Astrocyte (in vitro differentiated cells and primary cell): ENCODE results near the gene FGFRL1. TPM values are rescaled to one million over a fixed set of nuclear protein-coding genes. Genes with fewer than 3 reads are reported as not detected.
"Not testable (repeated sequence)": the region's sequence is repeated elsewhere in the genome, so short reads cannot be mapped to it uniquely, and the experiment has no call there.

Experiments used
- DNase-seq: peaks from one replicate; pipeline ENCODE4 v3.0.0-alpha.2; 2010; ENCODE audit warnings: low read depth
- FAIRE-seq: peaks from 2 replicates; lab custom pipeline; 2011; peaks lifted over from hg19 to GRCh38; lab: Jason Lieb, UNC
- H2AFZ ChIP-seq: 2 replicates; pipeline ENCODE4 v1.6.0; 2012; ENCODE audit warnings: low read depth, low read length, inconsistent platforms
- H3K27ac ChIP-seq: 2 replicates; pipeline ENCODE4 v1.5.1; 2011; ENCODE audit warnings: low read depth, low read length, inconsistent platforms
- H3K27me3 ChIP-seq: 2 replicates; pipeline ENCODE4 v1.6.0; 2011; ENCODE audit warnings: low read length, inconsistent platforms; ENCODE audit not compliant: insufficient read depth
- H3K36me3 ChIP-seq: 2 replicates; pipeline ENCODE4 v1.5.1; 2011; ENCODE audit warnings: low read length, inconsistent platforms; ENCODE audit not compliant: insufficient read depth
- H3K4me1 ChIP-seq: 2 replicates; pipeline ENCODE4 v1.5.1; 2011; ENCODE audit warnings: low read length, inconsistent platforms; ENCODE audit not compliant: insufficient read depth
- H3K4me2 ChIP-seq: 2 replicates; pipeline ENCODE4 v1.6.0; 2012; ENCODE audit warnings: low read length, inconsistent platforms
- H3K4me3 ChIP-seq: 2 replicates; pipeline ENCODE4 v1.5.1; 2011; ENCODE audit warnings: low read depth, mild to moderate bottlenecking, low read length, inconsistent platforms; ENCODE audit not compliant: insufficient read depth
- H3K79me2 ChIP-seq: 2 replicates; pipeline ENCODE4 v1.6.0; 2012; ENCODE audit warnings: mild to moderate bottlenecking, low read length, inconsistent platforms; ENCODE audit not compliant: insufficient read depth
- H3K9ac ChIP-seq: 2 replicates; pipeline ENCODE4 v1.6.0; 2012; ENCODE audit warnings: mild to moderate bottlenecking, low read length, inconsistent platforms
- H3K9me3 ChIP-seq: 2 replicates; pipeline ENCODE4 v1.5.1; 2012; ENCODE audit warnings: low read depth, mild to moderate bottlenecking, low read length, inconsistent platforms; ENCODE audit not compliant: insufficient read depth
- H4K20me1 ChIP-seq: 2 replicates; pipeline ENCODE4 v1.6.0; 2012; ENCODE audit warnings: low read length, inconsistent platforms; ENCODE audit not compliant: insufficient read depth
- H3K27ac Mint-ChIP-seq: one replicate; pipeline ENCODE4 v1.8.0; 2021; ENCODE audit warnings: mild to moderate bottlenecking, mixed read lengths; ENCODE audit not compliant: unreplicated experiment
- H3K27me3 Mint-ChIP-seq: one replicate; pipeline ENCODE4 v1.8.0; 2021; ENCODE audit warnings: low read depth, mixed read lengths; ENCODE audit not compliant: unreplicated experiment
- H3K36me3 Mint-ChIP-seq: one replicate; pipeline ENCODE4 v1.8.0; 2021; ENCODE audit warnings: low read depth, mixed read lengths; ENCODE audit not compliant: unreplicated experiment
- H3K4me1 Mint-ChIP-seq: one replicate; pipeline ENCODE4 v1.8.0; 2021; ENCODE audit warnings: low read depth, mixed read lengths; ENCODE audit not compliant: unreplicated experiment
- H3K4me3 Mint-ChIP-seq: one replicate; pipeline ENCODE4 v1.8.0; 2021; ENCODE audit warnings: mild to moderate bottlenecking, moderate library complexity, mixed read lengths; ENCODE audit not compliant: unreplicated experiment
- H3K9me3 Mint-ChIP-seq: one replicate; pipeline ENCODE4 v1.8.0; 2021; ENCODE audit warnings: mild to moderate bottlenecking, mixed read lengths; ENCODE audit not compliant: unreplicated experiment
- CTCF ChIP-seq: IDR thresholded peaks from 2 replicates; pipeline ENCODE4 v1.5.1; 2011; ENCODE audit warnings: low read depth, mild to moderate bottlenecking, inconsistent platforms, low read length, moderate library complexity; ENCODE audit not compliant: insufficient read depth
- EZH2 ChIP-seq: IDR thresholded peaks from 2 replicates; pipeline ENCODE4 v1.6.1; 2012; ENCODE audit warnings: mild to moderate bottlenecking, low read length, inconsistent platforms; ENCODE audit not compliant: insufficient read depth
- total RNA-seq: library from RNA; stranded (reverse); gene quantifications from 2 replicates; pipeline ENCODE4 v1.2.1, GENCODE V29; 2021

Gene FGFRL1
- total RNA-seq, 1 donor from 2014 or later = 64.2 TPM

GRCh38 chr4:1052231-1052671 lies 40.8 kb downstream of the FGFRL1 start:
- Histone ChIP-seq H3K9me3 (no peaks in the 10 kb centered on the region), H3K4me1 (peaks cover 3% of the 10 kb centered on the region), H3K27ac (no peak overlapping the region), H2AFZ (no peak overlapping the region), H3K4me2 (no peak overlapping the region), H3K79me2 (no peaks in the 10 kb centered on the region), H4K20me1 (no peaks in the 10 kb centered on the region), H3K27me3 (peaks cover 18% of the 10 kb centered on the region), H3K9ac (no peak overlapping the region), H3K4me3 (no peak overlapping the region), H3K36me3 (no peaks in the 10 kb centered on the region)
- Mint-ChIP-seq H3K27me3 (peaks cover 18% of the 10 kb centered on the region), H3K27ac (no peak overlapping the region), H3K4me3 (no peak overlapping the region), H3K36me3 (peaks cover 2% of the 10 kb centered on the region), H3K4me1 (peaks cover 12% of the 10 kb centered on the region), H3K9me3 (peaks cover 4% of the 10 kb centered on the region)
- FAIRE-seq (no peak), DNase-seq (no peak)
- no peak for TF ChIP-seq CTCF
- TF ChIP-seq EZH2 = peak; percentile 4

- Mint-ChIP-seq H3K9me3 (peaks cover 4% of the 10 kb centered on the region), H3K27me3 (peaks cover 18% of the 10 kb centered on the region), H3K4me1 (peaks cover 15% of the 10 kb centered on the region), H3K27ac (no peak overlapping the region), H3K36me3 (peaks cover 2% of the 10 kb centered on the region), H3K4me3 (peak overlapping the region; percentile 62)
- H3K9me3 ChIP-seq = no peaks in the 10 kb centered on the region
- H3K27me3 ChIP-seq = peaks cover 20% of the 10 kb centered on the region
- H3K4me2 ChIP-seq = no peak overlapping the region
- peak; percentile 47 for FAIRE-seq
- H3K36me3 ChIP-seq = no peaks in the 10 kb centered on the region
- H3K4me1 ChIP-seq = peaks cover 3% of the 10 kb centered on the region
- no peaks in the 10 kb centered on the region for H3K79me2 ChIP-seq
- no peak overlapping the region for H3K4me3 ChIP-seq
- DNase-seq = no peak
- no peaks in the 10 kb centered on the region for H4K20me1 ChIP-seq
- H3K9ac ChIP-seq = no peak overlapping the region
- no peak overlapping the region for H3K27ac ChIP-seq
- no peak for TF ChIP-seq EZH2
- TF ChIP-seq CTCF = no peak
- H2AFZ ChIP-seq = no peak overlapping the region
Observed at GRCh38 chr4:1053080-1053661, 41.7 kb downstream of the FGFRL1 start.

- not testable (repeated sequence) for H4K20me1 ChIP-seq, H2AFZ ChIP-seq, H3K36me3 ChIP-seq, H3K4me2 ChIP-seq, DNase-seq, H3K79me2 ChIP-seq, H3K9me3 ChIP-seq, H3K9ac ChIP-seq, H3K4me3 ChIP-seq, H3K36me3 Mint-ChIP-seq, FAIRE-seq, H3K9me3 Mint-ChIP-seq, H3K27ac Mint-ChIP-seq, H3K27ac ChIP-seq, H3K4me3 Mint-ChIP-seq, H3K4me1 ChIP-seq
- H3K4me1 Mint-ChIP-seq = peaks cover 18% of the 10 kb centered on the region
- peaks cover 20% of the 10 kb centered on the region for H3K27me3 Mint-ChIP-seq
- H3K27me3 ChIP-seq = peaks cover 20% of the 10 kb centered on the region
Observed at GRCh38 chr4:1053891-1054290, 42.5 kb downstream of the FGFRL1 start.

GRCh38 chr4:1054696-1055242 lies 43.3 kb downstream of the FGFRL1 start:
- H3K36me3 Mint-ChIP-seq, H3K36me3 ChIP-seq, H3K9me3 ChIP-seq, H3K4me3 Mint-ChIP-seq, H3K27ac Mint-ChIP-seq, H3K79me2 ChIP-seq, DNase-seq, H3K4me3 ChIP-seq, H3K9me3 Mint-ChIP-seq, H3K27ac ChIP-seq, H3K4me2 ChIP-seq, H4K20me1 ChIP-seq, FAIRE-seq, H3K9ac ChIP-seq, H2AFZ ChIP-seq, H3K4me1 ChIP-seq: not testable (repeated sequence)
- peaks cover 20% of the 10 kb centered on the region for H3K27me3 Mint-ChIP-seq
- H3K4me1 Mint-ChIP-seq = peaks cover 18% of the 10 kb centered on the region
- H3K27me3 ChIP-seq = peaks cover 23% of the 10 kb centered on the region
